Hematopoietic multipotent progenitor cell treated with erythropoietin and hydrocortisone succinate and interleukin-3 and kit ligand, for 8 days (in vitro differentiated cells): ENCODE results near the gene TSSC4.

Source experiments
- DNase-seq: peaks from one replicate; pipeline ENCODE4 v3.0.0-alpha.2; 2015

The TSSC4 gene

GRCh38 chr11:2387266-2387987, 13.1 kb upstream of the TSSC4 start:
- DNase-seq, result no peak

- no peak for DNase-seq
Measured at GRCh38 chr11:2388431-2389376, 11.8 kb upstream of the TSSC4 start.

GRCh38 chr11:2389377-2390026, 11.0 kb upstream of the TSSC4 start:
- DNase-seq, result no peak

GRCh38 chr11:2390091-2390724, 10.3 kb upstream of the TSSC4 start:
- DNase-seq, result no peak

GRCh38 chr11:2390725-2391151, 9.8 kb upstream of the TSSC4 start:
- DNase-seq, result peak; percentile 32

- DNase-seq, result no peak
Measured at GRCh38 chr11:2391181-2391975, 9.2 kb upstream of the TSSC4 start.

- DNase-seq, result no peak
Measured at GRCh38 chr11:2392241-2392959, 8.2 kb upstream of the TSSC4 start.

GRCh38 chr11:2393111-2393868, 7.3 kb upstream of the TSSC4 start:
- no peak for DNase-seq

- no peak for DNase-seq
Measured at GRCh38 chr11:2393941-2394817, 6.4 kb upstream of the TSSC4 start.

- DNase-seq, result no peak
Measured at GRCh38 chr11:2394818-2395105, 5.8 kb upstream of the TSSC4 start.

GRCh38 chr11:2395211-2395730, 5.3 kb upstream of the TSSC4 start:
- no peak for DNase-seq

GRCh38 chr11:2395856-2396255, 4.7 kb upstream of the TSSC4 start:
- no peak for DNase-seq

GRCh38 chr11:2396471-2396870, 4.1 kb upstream of the TSSC4 start:
- no peak for DNase-seq

GRCh38 chr11:2397005-2397404, 3.5 kb upstream of the TSSC4 start:
- DNase-seq, result no peak

GRCh38 chr11:2398664-2399355, 1.7 kb upstream of the TSSC4 start:
- DNase-seq, result peak; percentile 34

GRCh38 chr11:2399488-2400068, 972 bp upstream of the TSSC4 start:
- DNase-seq, result peak; percentile 16

- DNase-seq, result no peak
Measured at GRCh38 chr11:2400762-2401435, 349 bp downstream of the TSSC4 start.

GRCh38 chr11:2401436-2401984, 960 bp downstream of the TSSC4 start:
- DNase-seq, result no peak
